ENCODE results near the gene FAR2.
"Not testable (repeated sequence)": the region's sequence is repeated elsewhere in the genome, so short reads cannot be mapped to it uniquely, and the experiment has no call there.

Gene FAR2

DNA sequence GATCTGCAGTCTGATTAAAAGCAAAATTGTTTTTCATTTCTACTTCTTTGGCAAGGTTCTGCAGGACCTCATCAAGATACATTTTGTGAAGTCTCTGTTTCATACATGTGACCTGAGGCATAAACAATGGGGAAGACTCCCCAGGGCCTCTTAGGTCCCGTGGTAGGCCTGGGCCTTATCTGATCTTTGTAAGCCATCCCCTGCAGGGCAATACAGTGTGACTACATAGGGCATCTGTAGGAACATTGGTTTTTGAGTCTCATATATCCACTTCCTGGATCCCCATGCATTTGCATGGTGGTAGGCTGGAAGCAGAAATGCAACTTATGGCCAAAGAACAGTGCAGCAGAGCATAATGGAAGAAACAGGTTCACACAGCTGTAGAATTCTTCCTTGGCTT, 6.0 kb downstream of the FAR2 start:
- DNase-seq, result no peak

DNA sequence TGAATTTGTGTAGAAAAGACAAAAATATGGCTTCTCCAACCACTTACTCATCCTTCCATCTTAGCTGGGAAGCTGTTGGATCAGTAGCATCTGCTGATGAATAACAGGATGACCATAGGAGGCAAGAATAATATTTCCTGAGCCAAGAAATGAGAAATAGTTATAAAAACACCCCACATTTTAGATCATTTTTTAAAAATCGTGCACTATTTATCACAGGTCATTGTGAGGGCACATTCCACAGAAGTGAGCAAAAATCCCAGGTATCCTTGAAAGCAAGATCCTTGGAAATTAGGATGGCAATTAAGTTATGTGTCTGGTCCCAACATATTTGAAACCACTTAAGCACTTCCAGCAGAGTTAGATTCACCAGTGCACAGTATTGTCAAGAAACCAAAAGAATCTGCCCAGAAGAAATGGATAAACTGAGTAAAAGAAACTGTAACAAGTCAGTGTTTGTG, 8.4 kb downstream of the FAR2 start:
- no peak for DNase-seq

- DNase-seq, result no peak
Measured at GRCh38 chr12:29158115-29158763, 9.2 kb downstream of the FAR2 start.

DNA sequence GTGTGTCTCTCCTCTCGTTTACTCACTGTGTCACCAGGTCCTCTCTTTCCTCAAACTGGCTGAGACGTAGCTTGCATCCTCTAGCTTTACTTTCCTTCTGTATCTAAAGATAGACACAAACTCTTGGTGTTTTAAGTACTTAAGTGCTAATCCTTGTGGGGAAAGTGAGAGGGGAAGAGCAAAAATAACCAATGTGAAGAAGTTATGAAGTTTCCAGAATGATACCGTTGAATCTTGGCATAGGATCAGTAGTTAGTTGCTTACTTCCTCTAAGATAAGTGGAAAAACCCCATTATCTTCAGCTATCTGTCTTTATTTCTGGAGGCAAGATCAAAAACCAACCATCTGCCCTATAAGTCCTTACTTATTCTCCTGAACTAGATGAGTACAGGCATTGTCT, 10.6 kb downstream of the FAR2 start:
- no peak for DNase-seq

DNA sequence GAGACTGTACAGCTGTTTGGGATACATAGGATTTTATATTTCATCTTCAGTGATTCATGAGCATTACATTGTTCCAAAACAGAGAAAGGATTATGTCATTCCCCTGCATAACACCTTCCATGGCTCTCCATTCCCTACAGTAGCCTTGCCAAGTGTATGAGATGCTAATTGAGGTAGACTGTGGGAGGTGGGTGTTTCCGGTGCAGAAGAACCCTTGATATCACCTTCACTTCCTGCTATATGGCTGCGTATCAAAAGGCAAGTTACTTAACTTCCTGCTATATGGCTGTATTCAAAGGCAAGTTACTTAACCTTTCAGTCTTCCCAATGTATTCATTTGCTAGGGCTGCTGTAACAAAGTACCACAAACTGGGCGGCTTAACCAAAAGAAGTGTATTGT, 11.2 kb downstream of the FAR2 start:
- peak in 1 of 2 experiments; percentile 19 for DNase-seq

DNA sequence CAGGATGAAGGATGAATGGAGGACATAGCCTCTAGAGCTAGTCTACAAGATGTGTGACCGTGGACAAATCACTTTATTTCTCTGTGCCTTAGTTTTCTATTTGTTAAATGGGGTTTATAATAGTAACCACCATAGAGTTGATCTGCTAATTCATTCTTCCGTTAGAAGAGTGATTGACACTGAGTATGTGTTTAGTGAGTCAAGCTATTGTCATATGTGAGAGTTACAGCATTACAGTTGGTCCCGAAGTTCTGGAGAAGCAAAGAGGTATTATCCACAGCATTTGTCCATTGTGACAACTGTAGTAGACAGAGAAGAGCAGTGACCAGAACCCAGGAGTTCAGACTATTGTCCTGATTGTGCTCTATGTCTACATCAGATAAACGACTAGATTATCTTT, 14.1 kb downstream of the FAR2 start:
- DNase-seq, result no peak

DNA sequence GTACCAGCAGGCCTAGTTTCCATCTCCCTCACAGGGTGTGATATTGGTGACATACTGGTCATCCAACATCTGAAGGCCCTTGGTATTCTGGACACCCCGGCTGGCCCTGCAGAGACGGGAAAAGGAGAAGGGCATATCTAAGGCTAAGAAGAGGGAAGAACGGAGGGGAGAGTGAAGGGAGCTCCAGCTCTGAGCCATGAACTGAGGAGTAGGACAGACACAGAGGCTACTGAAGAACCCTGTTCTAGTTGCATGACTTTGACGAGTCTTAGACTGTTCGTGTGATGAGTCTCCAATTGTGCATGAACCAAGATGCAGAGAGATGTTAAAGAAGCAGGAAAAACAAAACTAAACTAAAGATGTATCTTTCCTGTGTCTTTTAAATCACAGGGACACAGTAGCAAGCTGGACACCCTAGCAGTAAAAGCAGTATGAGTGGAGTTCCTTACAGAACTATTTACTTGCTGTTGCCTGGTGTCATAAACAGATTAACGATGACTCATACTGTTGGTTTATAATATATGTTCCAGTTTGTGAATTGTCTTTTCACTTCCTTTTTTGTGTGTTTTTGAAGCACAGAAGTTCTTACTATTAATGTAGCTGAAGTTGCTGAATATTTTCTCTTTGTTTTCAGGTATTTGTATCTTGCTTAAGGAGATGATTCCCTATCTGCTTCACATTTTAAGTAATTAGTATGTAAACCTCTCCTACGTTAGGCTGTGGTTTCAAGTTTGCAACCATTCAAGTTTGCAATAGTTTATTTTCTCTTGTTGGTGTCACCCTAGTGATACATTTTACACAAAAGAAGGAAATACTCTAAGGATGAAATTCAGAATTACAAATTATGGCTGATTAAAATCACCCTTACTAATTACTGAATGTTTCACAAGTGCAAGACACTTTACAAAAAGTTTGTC, 15.7 kb downstream of the FAR2 start:
- no peak for DNase-seq

DNA sequence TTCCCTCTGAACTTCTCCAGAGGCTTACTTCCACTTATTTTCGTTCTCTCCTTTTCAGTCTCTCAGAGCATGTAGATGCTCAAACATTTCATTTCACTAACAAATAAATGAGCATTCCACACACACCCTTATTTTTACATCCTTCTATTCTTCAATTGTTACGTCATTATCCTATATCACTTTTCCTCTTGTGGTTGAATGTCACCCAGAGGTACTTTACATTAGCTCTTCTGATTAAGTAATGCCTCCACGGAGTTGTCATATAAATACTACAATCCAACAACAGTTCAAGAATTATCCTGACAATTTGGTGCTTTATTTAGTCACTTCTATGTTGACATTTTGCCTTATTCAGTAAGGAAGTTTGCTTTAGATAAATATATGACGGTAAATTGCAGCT, 18.4 kb downstream of the FAR2 start:
- no peak for DNase-seq

- DNase-seq, result no peak
Measured at GRCh38 chr12:29167988-29168387, 18.9 kb downstream of the FAR2 start.

DNA sequence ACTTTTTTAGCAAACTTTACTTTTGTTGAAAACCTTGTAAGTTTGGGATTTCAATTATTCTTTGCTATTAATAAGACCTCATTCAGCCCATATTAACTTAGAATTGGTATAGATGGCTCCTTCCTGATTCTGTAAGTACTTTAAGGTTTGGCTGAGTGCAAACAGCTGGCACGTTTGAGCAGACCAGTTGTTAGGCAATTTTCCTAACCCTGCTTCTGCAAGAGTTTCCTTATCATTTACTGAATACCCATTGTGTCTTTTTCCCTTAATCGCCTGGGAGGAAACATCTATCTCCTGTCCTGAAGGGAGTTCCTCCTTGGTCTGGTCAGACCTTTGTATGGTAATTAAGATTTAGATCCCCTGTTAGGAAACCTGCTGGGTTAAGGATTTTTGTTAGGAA, 20.9 kb downstream of the FAR2 start:
- DNase-seq, result not testable (repeated sequence)

DNA sequence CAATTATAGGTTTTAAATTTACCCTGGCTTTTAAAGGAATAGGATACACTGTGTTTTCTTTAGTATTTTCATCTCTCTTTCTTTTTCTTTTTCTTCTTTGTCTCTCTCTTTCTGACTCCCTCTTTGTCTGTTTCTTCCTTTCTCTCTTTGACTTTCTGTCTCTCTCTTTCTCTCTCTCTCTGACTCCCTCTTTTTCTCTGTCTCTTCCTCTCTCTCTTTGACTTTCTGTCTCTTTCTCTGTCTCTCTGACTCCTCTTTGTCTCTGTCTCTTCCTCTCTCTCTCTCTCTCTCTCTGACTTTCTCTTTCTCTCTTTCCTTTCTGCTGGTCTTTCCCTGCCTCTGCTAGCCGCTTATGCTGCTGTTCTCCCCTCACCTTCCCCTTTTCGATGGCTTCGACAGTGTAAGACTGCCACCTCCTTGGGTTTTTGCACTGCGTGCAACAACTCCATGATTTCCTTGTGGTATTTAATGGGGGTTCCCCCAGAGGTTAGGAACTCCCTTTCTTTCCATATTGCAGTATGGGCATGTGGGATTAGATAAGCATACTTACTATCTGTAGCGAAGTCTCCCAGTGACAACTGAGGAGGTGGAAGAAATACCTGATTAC, 21.5 kb downstream of the FAR2 start:
- not testable (repeated sequence) for DNase-seq

- DNase-seq, result no peak
Measured at GRCh38 chr12:29171421-29172258, 22.6 kb downstream of the FAR2 start.

- DNase-seq, result no peak
Measured at GRCh38 chr12:29176941-29177340, 27.9 kb downstream of the FAR2 start.

- not testable (repeated sequence) for DNase-seq
Measured at GRCh38 chr12:29182247-29182646, 33.2 kb downstream of the FAR2 start.

- no peak for DNase-seq
Measured at GRCh38 chr12:29187756-29188155, 38.7 kb downstream of the FAR2 start.

DNA sequence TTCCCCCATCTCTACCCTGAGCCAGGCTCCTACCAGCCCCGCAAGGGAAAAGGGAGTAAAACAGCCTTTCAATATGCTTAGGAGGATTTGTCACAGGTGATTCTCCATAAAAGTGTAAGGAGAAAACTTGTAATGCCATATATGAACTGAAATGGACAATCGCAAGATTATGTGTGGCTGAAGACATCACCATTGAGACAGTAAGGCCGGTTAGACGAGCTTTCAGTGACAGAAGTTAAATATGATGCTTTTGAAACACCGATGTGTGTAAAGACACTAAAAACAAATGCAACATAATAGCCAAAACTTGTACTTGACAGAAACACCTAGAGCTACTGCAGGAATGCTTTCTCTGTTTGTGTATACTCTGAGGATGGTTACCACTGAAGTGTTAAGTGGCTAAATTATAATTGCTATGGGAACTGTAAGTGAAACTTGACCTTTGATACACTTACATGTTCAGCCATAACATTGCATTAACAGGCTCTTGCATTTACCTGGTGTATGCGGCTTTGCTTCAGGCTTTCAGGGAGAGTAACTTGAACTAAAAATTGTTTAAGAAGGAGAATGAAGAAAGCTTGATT, 42.3 kb downstream of the FAR2 start:
- DNase-seq, result no peak

DNA sequence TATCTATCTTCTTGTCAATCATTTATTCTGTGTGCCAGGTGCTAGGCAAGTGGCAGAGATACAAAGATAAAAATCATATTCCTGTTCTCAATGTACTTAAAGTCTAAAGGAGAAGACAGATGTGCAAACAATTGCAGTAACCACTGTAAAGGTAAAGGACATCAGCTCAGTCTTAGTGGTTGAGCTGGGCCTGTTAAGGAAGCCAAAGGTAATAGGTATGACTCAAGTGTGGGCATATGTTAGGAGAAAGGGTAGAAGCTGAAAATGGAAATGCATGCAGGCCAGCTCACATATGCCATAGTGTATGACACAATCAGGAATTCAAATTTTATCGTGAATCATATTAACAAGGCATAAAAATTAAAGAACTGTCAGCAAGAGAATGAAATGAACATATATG, 49.8 kb downstream of the FAR2 start:
- no peak for DNase-seq

- no peak for DNase-seq
Measured at GRCh38 chr12:29200586-29200985, 51.5 kb downstream of the FAR2 start.

GRCh38 chr12:29201296-29201695, 52.2 kb downstream of the FAR2 start:
- no peak for DNase-seq

DNA sequence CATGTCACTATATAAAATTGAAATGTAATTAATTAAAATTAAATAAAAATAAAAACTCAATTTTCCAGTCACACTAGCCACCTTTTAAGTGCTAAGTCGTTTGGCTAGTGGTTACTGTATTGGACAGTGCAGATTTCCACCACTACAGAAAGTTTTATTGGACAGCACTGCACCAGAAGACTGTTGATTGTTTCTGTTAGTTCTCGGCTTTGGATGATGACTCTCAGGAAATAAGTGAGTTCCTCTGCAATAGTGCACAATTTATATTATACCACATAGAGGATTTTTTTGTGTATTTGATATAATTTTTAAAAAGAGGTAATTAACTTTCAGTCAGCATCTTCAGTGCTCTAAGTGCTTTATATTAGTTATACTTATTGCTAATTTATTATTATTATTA, 52.7 kb downstream of the FAR2 start:
- DNase-seq, result no peak

DNA sequence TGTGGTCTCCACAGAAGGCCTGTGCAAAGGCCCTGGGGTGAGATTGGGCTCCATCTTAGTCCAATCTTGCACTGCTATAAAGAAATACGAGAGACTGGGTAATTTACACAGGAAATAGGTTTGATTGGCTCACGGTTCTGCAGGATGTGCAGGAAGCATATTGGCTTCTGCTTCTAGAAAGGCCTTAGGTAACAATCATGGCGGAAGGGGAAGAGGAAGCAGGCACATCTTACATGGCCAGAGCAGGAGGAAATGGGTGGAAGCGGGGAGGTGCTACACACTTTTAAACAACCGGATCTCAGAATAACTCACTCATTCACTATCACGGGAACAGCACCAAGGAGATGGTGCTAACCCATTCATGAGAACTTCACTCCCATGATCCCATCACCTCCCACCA, 55.4 kb downstream of the FAR2 start:
- DNase-seq, result no peak

DNA sequence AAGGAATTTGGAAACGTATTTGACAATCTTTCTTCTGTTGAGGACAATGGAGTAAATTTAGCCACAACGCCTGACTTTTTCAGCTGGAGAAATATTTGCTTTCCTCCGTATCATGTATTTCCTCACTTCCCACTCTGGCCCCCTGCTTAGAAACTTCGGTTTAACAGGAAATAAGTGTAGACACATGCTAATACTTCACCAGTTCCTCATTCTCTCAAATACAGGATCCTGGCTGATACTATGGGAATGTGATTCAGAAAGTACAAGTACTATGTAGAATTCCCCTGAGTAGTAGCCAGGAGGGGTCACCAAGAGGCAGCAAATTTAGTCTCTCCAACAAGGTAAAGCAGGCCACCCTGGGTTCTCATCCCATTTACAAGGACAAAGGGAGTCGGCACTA, 58.0 kb downstream of the FAR2 start:
- DNase-seq, result no peak

DNA sequence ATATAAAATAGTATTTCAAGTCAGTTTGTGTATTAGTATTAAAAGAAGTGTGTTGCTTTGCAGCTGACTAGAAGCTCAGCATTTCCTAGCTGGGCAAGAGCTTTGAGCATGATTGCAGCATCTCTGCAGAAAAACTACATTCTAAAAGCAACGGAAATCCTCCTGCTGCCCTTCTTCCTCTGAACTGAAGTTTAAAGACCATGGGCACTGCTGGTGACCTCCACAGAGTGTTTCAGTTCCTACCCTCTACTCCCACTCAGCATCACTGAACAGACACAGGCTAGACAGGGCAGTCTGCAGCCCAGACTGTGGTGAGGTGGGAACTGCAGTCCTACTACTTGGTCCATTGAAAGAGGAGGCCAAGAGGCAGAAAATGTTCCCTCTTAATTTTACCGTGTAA, 59.0 kb downstream of the FAR2 start:
- DNase-seq, result no peak
